ENCODE results near the gene ARHGAP23. TPM values are rescaled to one million over a fixed set of nuclear protein-coding genes. Genes with fewer than 3 reads are reported as not detected.

Gene ARHGAP23
- total and polyA plus RNA-seq, 10 of the 15 experiments (the other 5 are each of a cell fraction or from before 2014, with no cell fraction given), result 0.23 to 5.8 (median 2.1) TPM

DNA sequence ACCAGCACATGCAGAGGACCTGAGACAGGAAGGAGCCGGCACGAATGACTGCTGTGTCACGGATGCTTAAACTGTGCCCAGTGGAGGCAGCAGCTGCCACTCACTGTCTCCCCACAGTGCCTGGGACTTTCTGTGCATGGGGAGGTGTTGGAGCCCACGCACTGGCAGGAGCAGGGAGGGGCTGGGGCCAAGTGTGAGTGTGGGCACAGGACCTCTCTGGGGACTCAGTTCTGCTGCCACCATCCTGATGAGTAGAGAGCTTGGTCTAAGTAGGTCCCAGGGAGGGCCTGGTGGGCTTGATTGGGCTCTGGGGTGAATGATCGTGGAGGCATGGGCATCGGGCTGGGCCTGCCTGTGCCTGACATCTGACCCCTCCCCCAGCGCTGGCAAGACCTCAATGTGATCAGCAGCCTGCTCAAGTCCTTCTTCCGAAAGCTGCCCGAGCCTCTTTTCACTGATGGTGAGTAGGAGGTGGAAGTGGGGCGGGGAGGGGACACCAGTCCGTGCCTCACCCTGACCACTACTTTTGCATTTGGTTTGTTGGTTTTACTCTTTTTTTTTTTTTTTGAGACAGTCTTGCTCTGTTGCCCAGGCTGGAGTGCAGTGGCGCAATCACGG, 57.5 kb downstream of the ARHGAP23 start (continued):
- peak; percentile 76 for TF ChIP-seq NR2F1 (conservative IDR thresholded peaks at IDR 0.05)
- peak; percentile 79 for TF ChIP-seq MEF2B (IDR thresholded peaks at IDR 0.05; ENCODE audit: partially characterized antibody, poor library complexity, severe bottlenecking)
- peak; percentile 53; the same call in 1 of the 2 replicates for TF ChIP-seq BCL11A (IDR thresholded peaks at IDR 0.05; ENCODE audit: low read depth, low read length)
- TF ChIP-seq, protein P1, sequence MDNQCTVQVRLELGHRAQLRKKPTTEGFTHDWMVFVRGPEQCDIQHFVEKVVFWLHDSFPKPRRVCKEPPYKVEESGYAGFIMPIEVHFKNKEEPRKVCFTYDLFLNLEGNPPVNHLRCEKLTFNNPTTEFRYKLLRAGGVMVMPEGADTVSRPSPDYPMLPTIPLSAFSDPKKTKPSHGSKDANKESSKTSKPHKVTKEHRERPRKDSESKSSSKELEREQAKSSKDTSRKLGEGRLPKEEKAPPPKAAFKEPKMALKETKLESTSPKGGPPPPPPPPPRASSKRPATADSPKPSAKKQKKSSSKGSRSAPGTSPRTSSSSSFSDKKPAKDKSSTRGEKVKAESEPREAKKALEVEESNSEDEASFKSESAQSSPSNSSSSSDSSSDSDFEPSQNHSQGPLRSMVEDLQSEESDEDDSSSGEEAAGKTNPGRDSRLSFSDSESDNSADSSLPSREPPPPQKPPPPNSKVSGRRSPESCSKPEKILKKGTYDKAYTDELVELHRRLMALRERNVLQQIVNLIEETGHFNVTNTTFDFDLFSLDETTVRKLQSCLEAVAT (IDR thresholded peaks at IDR 0.05), result peak; percentile 73
- TF ChIP-seq, protein P2, sequence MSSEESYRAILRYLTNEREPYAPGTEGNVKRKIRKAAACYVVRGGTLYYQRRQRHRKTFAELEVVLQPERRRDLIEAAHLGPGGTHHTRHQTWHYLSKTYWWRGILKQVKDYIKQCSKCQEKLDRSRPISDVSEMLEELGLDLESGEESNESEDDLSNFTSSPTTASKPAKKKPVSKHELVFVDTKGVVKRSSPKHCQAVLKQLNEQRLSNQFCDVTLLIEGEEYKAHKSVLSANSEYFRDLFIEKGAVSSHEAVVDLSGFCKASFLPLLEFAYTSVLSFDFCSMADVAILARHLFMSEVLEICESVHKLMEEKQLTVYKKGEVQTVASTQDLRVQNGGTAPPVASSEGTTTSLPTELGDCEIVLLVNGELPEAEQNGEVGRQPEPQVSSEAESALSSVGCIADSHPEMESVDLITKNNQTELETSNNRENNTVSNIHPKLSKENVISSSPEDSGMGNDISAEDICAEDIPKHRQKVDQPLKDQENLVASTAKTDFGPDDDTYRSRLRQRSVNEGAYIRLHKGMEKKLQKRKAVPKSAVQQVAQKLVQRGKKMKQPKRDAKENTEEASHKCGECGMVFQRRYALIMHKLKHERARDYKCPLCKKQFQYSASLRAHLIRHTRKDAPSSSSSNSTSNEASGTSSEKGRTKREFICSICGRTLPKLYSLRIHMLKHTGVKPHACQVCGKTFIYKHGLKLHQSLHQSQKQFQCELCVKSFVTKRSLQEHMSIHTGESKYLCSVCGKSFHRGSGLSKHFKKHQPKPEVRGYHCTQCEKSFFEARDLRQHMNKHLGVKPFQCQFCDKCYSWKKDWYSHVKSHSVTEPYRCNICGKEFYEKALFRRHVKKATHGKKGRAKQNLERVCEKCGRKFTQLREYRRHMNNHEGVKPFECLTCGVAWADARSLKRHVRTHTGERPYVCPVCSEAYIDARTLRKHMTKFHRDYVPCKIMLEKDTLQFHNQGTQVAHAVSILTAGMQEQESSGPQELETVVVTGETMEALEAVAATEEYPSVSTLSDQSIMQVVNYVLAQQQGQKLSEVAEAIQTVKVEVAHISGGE (CRISPR knock-in tag; IDR thresholded peaks at IDR 0.05), result peak; percentile 19; the same call in 1 of the 2 replicates
- peak; percentile 61; the same call in 1 of the 2 replicates for TF ChIP-seq TCF3 (IDR thresholded peaks at IDR 0.05; ENCODE audit: borderline replicate concordance, insufficient read depth, low read depth, low read length)
- peak; percentile 66; the same call in 1 of the 2 replicates for TF ChIP-seq RUNX3 (IDR thresholded peaks at IDR 0.05; ENCODE audit: low read length)
- peak; percentile 46; the same call in 1 of the 2 replicates for TF ChIP-seq MTA2 (IDR thresholded peaks at IDR 0.05; ENCODE audit: low read depth)
- peak; percentile 54; the same call in 1 of the 2 replicates for TF ChIP-seq STAT1 (conservative IDR thresholded peaks at IDR 0.05)
- peak; percentile 96; the same call in 1 of the 2 replicates for TF ChIP-seq PML (IDR thresholded peaks at IDR 0.05; ENCODE audit: low read length)
- peak; percentile 68 for TF ChIP-seq BCL3 (IDR thresholded peaks at IDR 0.05; ENCODE audit: borderline replicate concordance, insufficient read depth, low read depth, low read length, poor library complexity, severe bottlenecking)
- TF ChIP-seq BMI1 (IDR thresholded peaks at IDR 0.05; ENCODE audit: borderline replicate concordance), result peak; percentile 73
- TF ChIP-seq IKZF2 (IDR thresholded peaks at IDR 0.05), result peak; percentile 36 to 67
- TF ChIP-seq TCF12 (IDR thresholded peaks at IDR 0.05; ENCODE audit: low read depth, low read length), result 0 out of 2 replicates have a peak, but pooled peaks have one; percentile 16
- peak; percentile 93 for TF ChIP-seq DPF2 (IDR thresholded peaks at IDR 0.05)
- TF ChIP-seq CREB1 (IDR thresholded peaks at IDR 0.05; ENCODE audit: low read depth), result peak; percentile 71
- TF ChIP-seq PAX5 (IDR thresholded peaks at IDR 0.05; ENCODE audit: borderline replicate concordance, low read depth, low read length), result peak; percentile 83
- TF ChIP-seq CBFB (IDR thresholded peaks at IDR 0.05; ENCODE audit: low read depth), result peak; percentile 93; the same call in 1 of the 2 replicates
- TF ChIP-seq, protein P3, sequence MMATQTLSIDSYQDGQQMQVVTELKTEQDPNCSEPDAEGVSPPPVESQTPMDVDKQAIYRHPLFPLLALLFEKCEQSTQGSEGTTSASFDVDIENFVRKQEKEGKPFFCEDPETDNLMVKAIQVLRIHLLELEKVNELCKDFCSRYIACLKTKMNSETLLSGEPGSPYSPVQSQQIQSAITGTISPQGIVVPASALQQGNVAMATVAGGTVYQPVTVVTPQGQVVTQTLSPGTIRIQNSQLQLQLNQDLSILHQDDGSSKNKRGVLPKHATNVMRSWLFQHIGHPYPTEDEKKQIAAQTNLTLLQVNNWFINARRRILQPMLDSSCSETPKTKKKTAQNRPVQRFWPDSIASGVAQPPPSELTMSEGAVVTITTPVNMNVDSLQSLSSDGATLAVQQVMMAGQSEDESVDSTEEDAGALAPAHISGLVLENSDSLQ (IDR thresholded peaks at IDR 0.05), result peak; percentile 98
- TF ChIP-seq RELB (IDR thresholded peaks at IDR 0.05; ENCODE audit: low read depth), result peak; percentile 37; the same call in 1 of the 2 replicates
- peak; percentile 56; the same call in 1 of the 2 replicates for TF ChIP-seq CREM (IDR thresholded peaks at IDR 0.05; ENCODE audit: low read depth)
- TF ChIP-seq POU2F2 (IDR thresholded peaks at IDR 0.05; ENCODE audit: borderline replicate concordance, low read depth, low read length), result peak; percentile 95
